ENCODE data around the gene TTC28.
"Not testable (repeated sequence)": the region's sequence is repeated elsewhere in the genome, so short reads cannot be mapped to it uniquely, and the experiment has no call there.

Gene TTC28

DNA sequence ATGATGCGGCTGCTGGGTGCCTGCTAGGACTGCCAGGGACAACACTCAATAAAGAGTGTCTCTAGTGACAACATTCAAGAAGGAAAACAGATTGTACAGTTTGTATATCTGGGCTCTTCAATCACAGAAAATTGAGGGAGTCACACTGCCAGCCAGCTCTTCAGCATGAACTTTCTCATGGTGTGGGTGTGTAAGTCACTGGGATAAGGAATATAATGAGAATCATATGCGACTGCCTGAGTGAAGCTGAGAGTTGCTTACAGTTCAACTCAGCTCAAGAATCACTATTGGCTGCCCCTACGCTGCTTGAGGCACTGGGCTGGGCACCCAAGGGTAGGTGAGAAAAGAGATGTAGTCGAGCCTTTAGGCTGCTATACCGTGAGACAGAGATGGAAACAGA, 432.5 kb downstream of the TTC28 start:
- DNase-seq (ENCODE audit: insufficient read length, low spot score): no peak
- no peak for FAIRE-seq

DNA sequence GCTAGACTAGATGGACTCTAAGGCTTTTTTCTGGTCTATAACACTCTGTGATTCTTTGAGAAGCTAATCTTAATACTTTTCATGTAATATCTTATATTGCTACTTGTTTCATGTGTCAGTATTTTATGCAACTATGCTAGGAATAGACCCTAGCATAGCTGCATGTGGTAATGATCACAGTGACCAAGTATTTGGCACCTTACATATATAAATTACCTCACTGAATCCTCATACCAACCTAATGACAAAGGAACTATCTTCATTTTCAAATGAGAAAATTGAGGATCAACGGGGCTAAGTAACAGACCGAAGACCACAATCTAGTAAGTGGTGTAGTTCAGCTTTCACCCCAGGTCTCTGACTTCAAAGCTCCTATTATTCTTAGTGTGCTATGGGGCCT, 433.2 kb downstream of the TTC28 start:
- FAIRE-seq: no peak
- no peak for DNase-seq (ENCODE audit: insufficient read length, low spot score)

DNA sequence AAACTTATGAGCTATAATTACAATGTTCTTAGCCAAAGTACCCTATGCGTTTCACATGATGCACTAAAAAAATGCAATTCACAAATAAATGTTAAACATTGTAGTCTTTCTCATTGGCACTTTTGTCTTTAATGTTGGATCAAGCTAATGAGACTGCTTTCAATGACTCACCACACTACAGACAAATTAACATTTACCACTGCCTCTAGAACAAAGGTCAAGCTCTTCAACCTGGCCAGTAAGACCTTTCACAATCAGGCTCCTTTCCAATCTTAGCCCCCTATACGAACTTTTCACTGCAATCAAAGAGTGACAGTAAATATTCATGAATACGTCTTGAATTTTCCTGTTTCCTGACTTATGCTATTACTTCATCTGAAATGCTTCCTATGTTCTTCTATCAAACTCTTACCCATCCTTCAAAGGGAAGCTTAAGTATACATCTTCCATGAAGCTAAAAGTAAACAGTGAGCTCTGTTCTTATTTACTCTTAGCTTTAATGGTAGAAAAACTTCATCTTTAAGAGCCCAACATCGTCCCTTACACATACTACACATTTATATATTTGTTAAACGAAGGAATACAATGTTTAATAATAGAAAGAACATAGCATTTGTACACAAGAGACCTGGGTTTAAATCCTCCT, 433.9 kb downstream of the TTC28 start:
- no peak for FAIRE-seq
- no peak for DNase-seq (ENCODE audit: insufficient read length, low spot score)

DNA sequence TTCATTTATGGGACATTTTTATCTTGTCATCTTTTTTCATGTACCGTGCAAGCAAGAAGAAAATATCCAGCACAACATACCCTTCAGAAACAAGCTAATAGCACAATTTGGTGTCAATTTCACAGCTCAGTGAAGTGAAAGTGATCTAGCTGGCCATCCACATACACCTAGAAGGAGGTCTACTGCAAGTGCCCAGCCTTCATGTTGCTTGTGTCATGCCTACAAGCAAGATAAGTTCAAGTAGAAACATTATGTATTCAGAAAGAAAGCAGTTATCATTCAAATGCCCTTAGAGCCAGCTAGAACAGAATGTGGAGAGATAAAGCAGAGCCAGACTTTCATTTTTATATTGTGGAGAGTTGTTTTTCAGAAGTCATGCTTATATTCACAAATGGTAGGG, 434.9 kb downstream of the TTC28 start:
- FAIRE-seq: no peak
- no peak for DNase-seq (ENCODE audit: insufficient read length, low spot score)

DNA sequence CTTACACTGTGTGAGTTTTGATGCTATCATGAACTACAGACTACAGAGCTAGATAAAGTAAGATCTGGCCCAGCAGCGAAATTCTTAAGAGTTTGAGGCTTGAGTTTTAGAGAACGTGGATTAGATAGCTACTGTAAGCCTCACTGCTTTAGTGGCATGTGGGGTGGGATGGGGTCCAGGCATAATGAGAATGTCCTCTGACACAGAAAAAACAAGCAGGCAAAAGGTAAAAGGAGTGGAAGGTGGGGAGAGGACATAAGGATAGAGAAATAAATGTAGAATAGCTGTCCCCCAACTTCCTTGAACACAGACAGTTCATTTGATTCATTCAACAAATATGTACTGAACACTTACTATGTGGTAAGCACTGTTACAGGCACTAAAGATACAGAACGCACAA, 436.1 kb downstream of the TTC28 start:
- FAIRE-seq: no peak
- no peak for DNase-seq (ENCODE audit: insufficient read length, low spot score)

DNA sequence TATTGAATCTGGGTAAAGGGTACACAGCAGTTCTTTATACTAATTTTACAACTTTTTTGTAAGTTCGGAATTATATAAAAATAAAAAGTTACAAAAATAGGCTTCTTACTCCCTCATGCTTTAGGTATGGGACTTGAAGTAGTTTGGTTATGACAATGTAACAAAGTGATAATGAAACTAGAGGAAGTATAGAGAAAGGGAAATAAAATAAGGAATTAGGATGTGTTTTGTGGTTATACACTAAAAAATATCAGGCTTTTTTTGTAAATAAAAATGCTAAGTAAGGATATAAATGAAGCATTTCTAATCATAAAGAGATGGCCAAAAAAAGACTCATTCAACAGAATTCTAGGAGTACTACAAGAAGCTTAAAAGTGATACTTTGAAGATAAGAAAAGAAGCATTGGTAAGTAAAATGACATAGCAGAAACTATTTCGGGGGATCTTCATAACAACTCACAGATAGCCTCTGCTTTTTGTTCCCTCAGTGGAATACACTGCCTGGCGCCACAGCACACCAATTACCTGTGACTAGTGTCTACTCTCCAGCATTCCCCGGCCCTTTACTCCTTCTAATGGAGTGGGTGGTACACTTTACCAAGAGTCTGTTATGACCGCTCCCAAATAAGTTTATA, 437.9 kb downstream of the TTC28 start:
- FAIRE-seq (no peak), DNase-seq (ENCODE audit: insufficient read length, low spot score) (no peak)

DNA sequence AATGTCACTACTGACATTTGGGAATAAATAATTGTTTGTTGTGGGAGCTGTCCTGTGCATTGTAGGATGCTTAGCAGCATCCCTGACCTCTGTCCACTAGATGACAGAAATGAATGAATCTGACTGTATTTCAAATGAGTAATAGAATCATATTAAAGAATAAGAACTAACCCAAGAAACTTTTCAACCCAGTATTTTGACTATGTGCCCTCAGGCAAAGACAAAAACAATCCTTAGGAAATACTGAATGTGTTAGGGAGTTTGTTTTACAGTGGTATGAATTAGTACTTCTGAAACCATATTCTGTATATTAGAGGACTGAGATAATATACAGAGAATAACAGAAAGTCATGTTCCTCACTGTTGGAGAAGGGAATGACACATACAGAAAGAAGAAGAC, 439.7 kb downstream of the TTC28 start:
- FAIRE-seq: no peak
- DNase-seq (ENCODE audit: insufficient read length, low spot score): no peak

DNA sequence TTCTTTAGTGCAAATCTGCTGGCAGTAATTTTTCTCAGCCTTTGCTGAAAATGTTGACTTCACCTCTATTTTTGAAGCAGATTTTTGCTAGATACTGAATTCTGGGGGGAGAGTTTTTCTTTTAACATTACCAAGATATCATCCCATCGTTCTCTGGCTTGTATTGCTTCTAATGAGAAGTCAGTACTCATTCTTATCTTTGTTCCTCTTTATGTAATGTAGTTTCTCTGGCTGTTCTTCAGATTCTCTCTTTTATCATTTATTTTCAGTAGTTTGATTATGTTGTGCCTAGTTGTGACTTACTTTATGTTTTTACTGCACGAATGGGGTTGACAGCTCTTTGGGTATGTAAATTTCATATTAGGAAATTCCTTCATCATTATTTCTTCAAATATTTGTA, 441.9 kb downstream of the TTC28 start:
- FAIRE-seq (no peak), DNase-seq (ENCODE audit: insufficient read length, low spot score) (no peak)

DNA sequence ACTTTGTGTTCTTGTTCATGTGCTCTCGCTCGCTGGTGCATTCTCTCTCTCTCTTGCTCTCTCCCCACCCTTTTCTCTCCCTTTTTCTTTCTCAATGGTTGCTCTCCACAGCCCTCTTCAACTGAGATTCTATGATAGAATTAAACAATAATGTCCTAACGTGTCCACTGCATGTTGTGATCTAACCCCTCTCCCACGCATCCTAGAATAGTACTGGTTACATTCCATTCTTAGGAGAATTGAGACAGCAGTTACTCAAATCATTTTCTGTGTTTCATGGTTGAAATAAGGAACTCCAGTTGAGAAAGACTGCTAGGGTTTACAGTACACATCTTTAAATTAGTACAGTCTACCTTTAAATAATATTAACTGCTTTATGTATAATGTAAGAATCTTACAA, 442.5 kb downstream of the TTC28 start:
- no peak for DNase-seq (ENCODE audit: insufficient read length, low spot score)
- FAIRE-seq: no peak

DNA sequence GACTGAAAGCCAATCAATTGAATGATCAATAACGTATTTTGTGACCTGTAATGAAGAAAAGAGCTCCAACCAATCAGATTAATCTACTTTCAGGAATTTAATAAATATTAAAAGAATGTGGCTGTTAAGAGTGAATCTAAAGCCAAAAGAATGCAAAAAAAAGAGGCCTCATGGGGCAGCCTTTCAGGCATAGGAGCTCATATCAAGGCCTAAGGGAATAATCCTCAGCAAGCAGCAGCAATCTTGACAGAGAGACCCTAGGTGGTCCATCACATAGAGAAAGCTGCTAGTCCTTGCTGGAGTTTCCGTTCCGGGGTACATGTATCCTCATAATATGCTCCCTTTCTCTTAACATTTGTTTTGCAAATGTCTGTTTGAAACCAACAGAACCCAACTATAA, 447.4 kb downstream of the TTC28 start:
- FAIRE-seq (no peak), DNase-seq (ENCODE audit: insufficient read length, low spot score) (no peak)

DNA sequence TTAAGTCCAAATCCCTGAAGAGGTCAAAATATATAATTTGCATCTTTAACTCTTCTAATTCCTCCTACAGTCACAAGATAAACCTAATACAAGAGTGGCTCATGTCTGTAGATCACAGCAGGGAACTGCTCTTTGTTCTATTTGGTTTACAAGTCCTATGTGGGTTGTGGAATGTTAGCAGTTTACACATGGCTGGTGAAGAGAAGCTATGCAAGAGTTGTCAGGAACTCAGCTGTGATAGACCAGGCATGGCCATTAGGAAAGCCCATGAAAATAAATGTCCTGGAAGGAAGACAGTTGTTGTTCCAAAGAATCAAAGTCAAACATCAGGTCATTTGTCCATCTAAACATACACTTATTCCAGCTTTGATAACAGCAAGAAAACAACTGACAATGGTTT, 448.2 kb downstream of the TTC28 start:
- no peak for DNase-seq (ENCODE audit: insufficient read length, low spot score)
- FAIRE-seq: no peak

DNA sequence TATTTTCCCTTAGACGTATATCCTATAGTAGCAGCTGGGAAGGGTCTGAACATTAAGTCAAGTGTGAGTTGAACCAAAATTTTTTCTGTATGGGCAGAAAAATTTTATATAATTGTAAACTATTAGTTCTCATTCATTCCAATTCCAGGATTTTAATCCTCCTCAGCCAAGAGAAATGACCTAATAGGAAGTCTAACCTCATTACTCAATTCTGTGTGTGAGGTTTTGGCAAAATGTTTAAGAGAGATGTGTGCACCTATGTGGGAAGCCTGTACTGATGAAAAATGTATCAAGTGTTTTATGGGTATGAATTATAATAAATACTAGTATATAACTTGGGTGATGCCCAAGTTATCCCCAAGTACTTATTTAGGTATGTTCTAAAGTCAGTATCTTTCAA, 449.0 kb downstream of the TTC28 start:
- no peak for DNase-seq (ENCODE audit: insufficient read length, low spot score)
- FAIRE-seq: no peak

DNA sequence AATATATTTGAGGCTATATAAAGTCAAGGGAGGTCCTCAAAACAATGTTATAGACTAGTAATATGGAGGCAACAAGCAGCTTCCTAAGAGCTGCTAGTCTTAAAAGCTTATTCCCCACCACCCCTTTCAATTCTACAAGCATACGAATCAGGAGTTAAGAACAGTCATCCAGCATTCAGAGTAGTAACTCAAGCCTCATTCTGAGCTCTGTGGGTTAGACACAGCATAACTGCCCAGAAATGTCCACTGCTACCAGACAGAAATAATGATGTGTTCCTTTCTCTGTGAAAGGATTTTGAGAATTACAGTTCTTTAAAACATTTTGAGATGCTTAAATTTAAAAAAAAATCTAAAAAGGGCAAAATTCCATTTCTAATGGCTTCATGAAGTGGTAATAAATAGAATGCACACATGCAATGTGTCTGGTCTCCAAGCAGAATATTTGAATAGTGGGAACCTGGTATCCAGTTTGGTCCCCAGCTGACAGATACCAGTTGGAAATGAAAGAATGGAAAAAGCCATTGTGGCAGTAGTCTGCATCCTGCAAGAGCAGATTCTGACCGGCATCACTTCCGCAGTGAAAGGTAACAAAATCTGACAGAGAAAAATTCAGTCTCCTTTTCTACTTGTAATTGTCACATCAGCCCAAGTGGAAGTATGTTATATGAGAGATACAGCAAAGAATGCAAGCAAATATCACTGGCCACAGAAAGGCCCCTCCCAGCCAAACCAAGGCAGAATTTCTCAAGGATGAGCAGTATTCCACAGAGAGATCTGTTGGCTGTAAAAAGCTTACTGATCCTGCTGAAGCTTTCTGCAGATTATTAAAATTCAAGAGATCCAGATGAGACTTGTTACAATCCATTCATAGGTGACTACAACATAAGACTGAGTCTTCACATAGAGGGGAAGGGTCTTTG, 449.8 kb downstream of the TTC28 start:
- DNase-seq (ENCODE audit: insufficient read length, low spot score) (no peak), FAIRE-seq (no peak)

DNA sequence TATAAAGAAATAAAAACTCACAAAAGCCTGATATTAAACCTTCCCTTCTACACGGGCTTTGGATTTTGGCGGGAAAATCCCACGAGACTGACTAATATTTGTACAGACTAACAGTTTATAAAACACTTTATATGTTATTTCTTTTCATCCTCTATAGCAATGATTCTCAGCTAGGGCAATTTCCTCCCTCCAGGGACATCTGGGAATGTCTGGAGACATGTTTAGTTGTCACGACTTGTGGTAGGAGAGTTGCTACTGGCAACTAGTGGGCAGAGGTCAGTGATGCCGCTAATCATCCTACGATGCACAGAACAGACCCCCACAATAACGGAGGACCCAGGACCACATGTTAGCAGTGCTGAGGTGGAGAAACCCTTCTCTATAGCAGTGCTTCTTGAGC, 455.8 kb downstream of the TTC28 start:
- DNase-seq (ENCODE audit: insufficient read length, low spot score) (no peak), FAIRE-seq (no peak)

DNA sequence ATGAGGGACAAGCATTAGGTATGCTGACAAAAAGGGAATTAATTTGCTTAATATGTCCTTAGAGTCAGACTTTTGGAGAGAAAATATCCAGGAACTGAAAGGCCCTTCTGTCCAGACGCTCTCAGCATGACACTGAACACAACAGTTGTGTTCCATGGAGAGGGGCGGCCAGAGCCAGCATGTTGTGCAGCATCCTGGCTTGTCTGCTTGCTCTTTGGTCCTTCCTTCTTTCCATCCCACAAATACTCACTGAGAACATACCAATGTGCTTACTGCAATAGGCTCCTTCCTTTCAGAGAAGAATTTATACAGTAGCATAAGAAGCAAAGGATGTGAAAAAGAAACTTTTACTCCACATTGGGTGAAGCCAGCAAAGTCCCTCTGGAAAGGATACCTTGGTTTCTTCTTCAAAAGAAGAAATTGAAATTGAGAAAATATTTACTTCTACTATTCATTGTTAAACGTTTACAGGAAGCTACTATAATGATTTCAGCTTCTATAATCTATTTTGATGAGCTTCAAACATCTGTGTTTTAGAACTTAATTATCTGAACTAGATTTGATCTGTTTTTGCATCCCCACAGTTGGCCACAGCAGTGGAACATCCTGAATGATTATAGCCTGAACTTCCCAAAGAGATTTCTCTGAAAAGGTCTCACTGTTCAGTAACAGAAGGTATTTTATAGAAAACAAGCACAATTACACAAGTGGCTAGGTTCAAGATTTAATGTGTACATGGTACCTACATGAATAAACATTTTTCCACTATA, 456.5 kb downstream of the TTC28 start:
- FAIRE-seq: no peak
- no peak for DNase-seq (ENCODE audit: insufficient read length, low spot score)

DNA sequence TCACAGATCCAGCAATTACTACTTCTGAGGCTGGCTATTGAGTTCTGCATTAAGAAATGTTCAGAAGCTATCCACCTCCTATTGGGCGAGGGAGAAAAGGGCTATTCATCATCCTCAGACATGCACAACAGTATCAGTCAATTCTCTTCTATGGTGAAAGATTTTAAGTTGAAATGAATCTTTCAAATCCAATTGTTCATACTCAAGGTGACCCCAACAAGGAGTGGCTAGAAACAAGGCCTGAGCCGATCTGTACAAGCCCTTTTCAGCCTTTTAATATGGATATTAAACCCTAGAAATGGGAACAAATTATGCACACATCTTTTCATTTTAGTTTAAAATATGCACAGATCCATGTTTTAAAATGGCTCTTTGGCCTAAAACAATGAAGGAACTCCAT, 457.1 kb downstream of the TTC28 start:
- DNase-seq (ENCODE audit: insufficient read length, low spot score) (no peak), FAIRE-seq (no peak)

DNA sequence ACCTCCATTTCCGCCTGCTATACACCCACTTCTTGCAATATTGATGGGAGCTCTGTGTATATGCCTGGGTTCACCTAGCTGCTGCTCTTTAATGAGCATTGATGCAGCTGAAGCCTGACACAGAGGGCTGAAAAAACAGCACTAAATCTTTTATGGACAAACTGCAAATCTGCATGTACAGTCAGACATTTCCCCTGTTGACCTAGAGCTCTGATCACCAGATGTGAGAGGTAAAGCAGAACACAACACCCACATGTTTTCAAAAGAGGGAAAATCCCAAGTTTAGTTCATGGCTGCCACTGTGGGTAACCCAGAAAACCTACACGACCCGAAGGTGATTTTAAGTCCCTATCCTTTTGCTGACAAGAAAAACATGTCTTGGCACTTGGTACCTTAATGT, 457.6 kb downstream of the TTC28 start:
- FAIRE-seq (no peak), DNase-seq (ENCODE audit: insufficient read length, low spot score) (no peak)

DNA sequence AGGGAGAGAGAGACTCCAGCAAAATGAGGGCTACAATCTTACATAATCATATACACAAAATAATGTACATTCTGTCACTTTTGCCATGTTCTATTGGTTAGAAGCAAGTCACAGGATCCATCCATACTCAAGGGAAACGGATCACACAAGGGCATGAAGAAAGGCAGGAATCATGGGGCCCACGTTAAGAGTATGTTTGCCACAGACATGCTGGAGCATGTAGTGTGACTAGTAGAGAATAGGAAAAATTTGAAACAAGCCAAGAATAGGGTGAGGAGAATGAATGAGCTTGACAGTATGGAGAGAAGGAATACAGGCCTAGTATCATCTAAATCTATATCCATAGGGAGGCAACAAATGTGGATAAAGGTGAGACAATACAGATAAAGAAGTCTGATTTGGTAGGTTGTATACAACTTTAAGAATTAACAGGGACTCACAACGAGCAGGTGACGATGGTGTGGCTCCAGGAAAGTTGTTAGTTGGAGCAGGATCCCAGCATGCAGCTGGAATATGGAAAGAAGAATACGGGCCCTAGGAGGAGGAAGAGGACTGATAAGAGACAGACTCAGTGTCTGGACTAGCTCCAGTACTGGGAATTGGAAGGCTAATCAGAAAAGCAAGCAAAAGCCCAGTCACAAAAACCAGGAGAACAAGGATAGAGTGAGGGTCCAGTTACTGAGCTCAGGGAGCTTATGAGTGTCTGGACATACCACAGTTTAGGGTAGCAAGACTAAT, 458.8 kb downstream of the TTC28 start:
- DNase-seq (ENCODE audit: insufficient read length, low spot score) (no peak), FAIRE-seq (no peak)

DNA sequence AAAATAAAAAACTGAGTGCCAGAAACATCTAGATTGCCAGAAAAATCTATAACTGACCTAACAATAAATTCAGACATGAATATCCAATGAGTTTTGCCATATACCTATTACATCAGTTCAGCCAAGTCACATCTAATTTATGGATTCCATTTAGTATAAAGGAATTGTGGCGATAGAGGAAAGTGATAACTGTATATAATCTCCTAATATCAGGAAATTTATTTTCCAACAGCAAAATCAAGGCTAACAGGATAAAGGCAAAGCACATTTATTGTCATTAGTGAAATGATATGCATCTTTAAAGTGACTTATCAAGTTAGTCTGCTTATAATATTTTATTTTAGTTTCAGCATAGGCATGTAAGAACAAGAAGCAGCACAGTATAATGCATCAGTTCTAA, 462.4 kb downstream of the TTC28 start:
- DNase-seq (ENCODE audit: insufficient read length, low spot score): no peak
- no peak for FAIRE-seq

DNA sequence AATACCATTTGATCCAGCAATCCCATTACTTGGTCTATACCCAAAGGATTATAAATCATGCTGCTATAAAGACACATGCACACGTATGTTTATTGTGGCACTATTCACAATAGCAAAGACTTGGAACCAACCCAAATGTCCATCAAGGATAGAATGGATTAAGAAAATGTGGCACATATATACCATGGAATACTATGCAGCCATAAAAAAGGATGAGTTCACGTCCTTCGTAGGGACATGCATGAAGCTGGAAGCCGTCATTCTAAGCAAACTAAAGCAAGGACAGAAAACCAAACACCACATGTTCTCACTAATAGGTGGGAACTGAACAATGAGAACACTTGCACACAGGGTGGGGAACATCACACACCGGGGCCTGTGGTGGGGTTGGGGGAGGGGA, 464.9 kb downstream of the TTC28 start:
- DNase-seq (ENCODE audit: insufficient read length, low spot score); FAIRE-seq: not testable (repeated sequence)
